ENCODE results near the gene RPS16. TPM values are rescaled to one million over a fixed set of nuclear protein-coding genes. Genes with fewer than 3 reads are reported as not detected.

The RPS16 gene
- total and polyA plus RNA-seq, 2 of the 13 experiments (the other 11 are each of a cell fraction or from before 2014, with no cell fraction given), result 488 to 2,583 TPM

DNA sequence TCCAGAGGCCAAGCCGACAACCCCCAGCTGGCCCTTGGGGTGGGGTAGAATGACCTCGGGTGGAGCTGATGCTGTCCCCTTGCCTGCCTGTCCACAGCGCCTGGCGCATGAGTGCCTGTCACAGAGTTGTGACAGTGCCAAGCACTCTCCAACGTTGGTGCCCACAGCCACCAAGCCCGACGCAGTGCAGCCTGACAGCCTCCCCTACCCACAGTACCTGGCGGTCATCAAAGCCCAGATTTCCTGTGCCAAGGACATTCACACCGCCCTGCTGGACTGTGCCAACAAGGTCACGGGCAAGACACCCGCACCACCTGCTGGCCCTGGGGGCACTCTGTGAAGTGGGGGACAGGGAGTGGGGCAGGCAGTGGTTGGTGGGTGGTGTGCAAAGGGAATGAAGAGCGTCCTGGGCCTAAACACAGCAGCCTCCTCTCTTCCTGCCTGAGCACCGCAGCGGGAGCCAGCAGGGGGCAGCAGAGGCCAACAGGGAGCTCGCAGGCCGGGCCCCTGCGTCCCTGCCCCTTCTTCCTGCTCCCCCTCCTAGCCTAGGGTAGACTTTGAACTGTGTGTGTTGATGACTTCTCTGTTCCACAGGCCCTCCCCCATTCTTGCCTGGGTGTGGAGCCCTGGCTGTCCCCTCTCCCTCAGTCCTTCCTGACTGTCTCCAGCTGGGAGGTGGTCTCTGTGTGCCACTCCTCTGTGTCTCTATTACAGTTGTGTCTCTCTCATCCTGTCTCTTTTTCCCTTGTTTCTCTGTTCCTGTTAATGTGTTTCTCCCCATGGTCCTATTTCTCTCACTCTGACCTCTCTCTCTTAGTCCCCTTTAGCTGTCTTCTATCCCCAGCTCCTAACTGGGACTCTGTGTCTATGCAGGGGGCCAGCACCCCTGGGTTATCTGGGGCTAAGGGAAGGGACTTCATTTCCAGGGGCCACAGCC, 38.1 kb downstream of the RPS16 start (continued):
- peak; percentile 29; the same call in 1 of the 2 replicates for TF ChIP-seq KDM4B (CRISPR knock-in tag; IDR thresholded peaks at IDR 0.05)
- TF ChIP-seq PHF5A (CRISPR knock-in tag; IDR thresholded peaks at IDR 0.05; ENCODE audit: low read depth, unreplicated experiment), result peak; percentile 96
- TF ChIP-seq SUZ12 (IDR thresholded peaks at IDR 0.05; ENCODE audit: low read depth, low read length), result no peak
- TF ChIP-seq, protein P1, sequence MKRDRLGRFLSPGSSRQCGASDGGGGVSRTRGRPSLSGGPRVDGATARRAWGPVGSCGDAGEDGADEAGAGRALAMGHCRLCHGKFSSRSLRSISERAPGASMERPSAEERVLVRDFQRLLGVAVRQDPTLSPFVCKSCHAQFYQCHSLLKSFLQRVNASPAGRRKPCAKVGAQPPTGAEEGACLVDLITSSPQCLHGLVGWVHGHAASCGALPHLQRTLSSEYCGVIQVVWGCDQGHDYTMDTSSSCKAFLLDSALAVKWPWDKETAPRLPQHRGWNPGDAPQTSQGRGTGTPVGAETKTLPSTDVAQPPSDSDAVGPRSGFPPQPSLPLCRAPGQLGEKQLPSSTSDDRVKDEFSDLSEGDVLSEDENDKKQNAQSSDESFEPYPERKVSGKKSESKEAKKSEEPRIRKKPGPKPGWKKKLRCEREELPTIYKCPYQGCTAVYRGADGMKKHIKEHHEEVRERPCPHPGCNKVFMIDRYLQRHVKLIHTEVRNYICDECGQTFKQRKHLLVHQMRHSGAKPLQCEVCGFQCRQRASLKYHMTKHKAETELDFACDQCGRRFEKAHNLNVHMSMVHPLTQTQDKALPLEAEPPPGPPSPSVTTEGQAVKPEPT (CRISPR knock-in tag; IDR thresholded peaks at IDR 0.05; ENCODE audit: low read depth), result no peak
- peak; percentile 93 for TF ChIP-seq MED1 (CRISPR knock-in tag; IDR thresholded peaks at IDR 0.05)
- TF ChIP-seq, protein P2, sequence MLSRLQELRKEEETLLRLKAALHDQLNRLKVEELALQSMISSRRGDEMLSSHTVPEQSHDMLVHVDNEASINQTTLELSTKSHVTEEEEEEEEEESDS (CRISPR knock-in tag; IDR thresholded peaks at IDR 0.05; ENCODE audit: borderline replicate concordance), result no peak
- no peak for TF ChIP-seq RFXAP (CRISPR knock-in tag; IDR thresholded peaks at IDR 0.05; ENCODE audit: borderline replicate concordance)
- TF ChIP-seq GABPB1 (CRISPR knock-in tag; IDR thresholded peaks at IDR 0.05), result peak; percentile 81
- TF ChIP-seq NR2F6 (IDR thresholded peaks at IDR 0.05), result peak; percentile 59; the same call in 1 of the 2 replicates
- peak; percentile 86 for TF ChIP-seq NR2F6 (CRISPR knock-in tag; IDR thresholded peaks at IDR 0.05)
- TF ChIP-seq TARDBP (CRISPR knock-in tag; IDR thresholded peaks at IDR 0.05), result peak; percentile 93
- TF ChIP-seq, protein P3, sequence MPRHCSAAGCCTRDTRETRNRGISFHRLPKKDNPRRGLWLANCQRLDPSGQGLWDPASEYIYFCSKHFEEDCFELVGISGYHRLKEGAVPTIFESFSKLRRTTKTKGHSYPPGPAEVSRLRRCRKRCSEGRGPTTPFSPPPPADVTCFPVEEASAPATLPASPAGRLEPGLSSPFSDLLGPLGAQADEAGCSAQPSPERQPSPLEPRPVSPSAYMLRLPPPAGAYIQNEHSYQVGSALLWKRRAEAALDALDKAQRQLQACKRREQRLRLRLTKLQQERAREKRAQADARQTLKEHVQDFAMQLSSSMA (CRISPR knock-in tag; IDR thresholded peaks at IDR 0.05), result no peak
- 0 out of 2 replicates have a peak, but pooled peaks have one; percentile 85 for TF ChIP-seq PCBP1 (IDR thresholded peaks at IDR 0.05; ENCODE audit: borderline replicate concordance, low read depth, low read length)
- no peak for TF ChIP-seq ATF1 (CRISPR knock-in tag; IDR thresholded peaks at IDR 0.05)
- TF ChIP-seq BCL6 (CRISPR knock-in tag; IDR thresholded peaks at IDR 0.05), result peak; percentile 61; the same call in 1 of the 2 replicates
- no peak for TF ChIP-seq ZNF234 (CRISPR knock-in tag; conservative IDR thresholded peaks at IDR 0.05)
- peak; percentile 35 for TF ChIP-seq RBM22 (optimal IDR thresholded peaks at IDR 0.05; ENCODE audit: low read length)
- TF ChIP-seq, protein P4, sequence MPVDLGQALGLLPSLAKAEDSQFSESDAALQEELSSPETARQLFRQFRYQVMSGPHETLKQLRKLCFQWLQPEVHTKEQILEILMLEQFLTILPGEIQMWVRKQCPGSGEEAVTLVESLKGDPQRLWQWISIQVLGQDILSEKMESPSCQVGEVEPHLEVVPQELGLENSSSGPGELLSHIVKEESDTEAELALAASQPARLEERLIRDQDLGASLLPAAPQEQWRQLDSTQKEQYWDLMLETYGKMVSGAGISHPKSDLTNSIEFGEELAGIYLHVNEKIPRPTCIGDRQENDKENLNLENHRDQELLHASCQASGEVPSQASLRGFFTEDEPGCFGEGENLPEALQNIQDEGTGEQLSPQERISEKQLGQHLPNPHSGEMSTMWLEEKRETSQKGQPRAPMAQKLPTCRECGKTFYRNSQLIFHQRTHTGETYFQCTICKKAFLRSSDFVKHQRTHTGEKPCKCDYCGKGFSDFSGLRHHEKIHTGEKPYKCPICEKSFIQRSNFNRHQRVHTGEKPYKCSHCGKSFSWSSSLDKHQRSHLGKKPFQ (CRISPR knock-in tag; IDR thresholded peaks at IDR 0.05; ENCODE audit: insufficient replicate concordance), result peak; percentile 50
- TF ChIP-seq ZNF672 (CRISPR knock-in tag; IDR thresholded peaks at IDR 0.05), result no peak
- TF ChIP-seq, protein P5, sequence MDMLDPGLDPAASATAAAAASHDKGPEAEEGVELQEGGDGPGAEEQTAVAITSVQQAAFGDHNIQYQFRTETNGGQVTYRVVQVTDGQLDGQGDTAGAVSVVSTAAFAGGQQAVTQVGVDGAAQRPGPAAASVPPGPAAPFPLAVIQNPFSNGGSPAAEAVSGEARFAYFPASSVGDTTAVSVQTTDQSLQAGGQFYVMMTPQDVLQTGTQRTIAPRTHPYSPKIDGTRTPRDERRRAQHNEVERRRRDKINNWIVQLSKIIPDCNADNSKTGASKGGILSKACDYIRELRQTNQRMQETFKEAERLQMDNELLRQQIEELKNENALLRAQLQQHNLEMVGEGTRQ (IDR thresholded peaks at IDR 0.05; ENCODE audit: low read depth, low read length), result no peak
- TF ChIP-seq, protein P5 (CRISPR knock-in tag; IDR thresholded peaks at IDR 0.05; ENCODE audit: borderline replicate concordance), result no peak; the same call in 1 of the 2 replicates
- no peak for TF ChIP-seq TCF7L2 (IDR thresholded peaks at IDR 0.05; ENCODE audit: low read depth, low read length)

Measured in HepG2 (cell line).